Coronary artery (tissue), 2 donors: Measurements from ENCODE around the gene E2F1.

ENCODE experiments used
- DNase-seq: peaks from one replicate; pipeline ENCODE4 v3.0.0-alpha.2; 2017; ENCODE audit warnings: low spot score
- H3K27ac ChIP-seq, 2 donors: fragments of 200-600 bp; sonication (generic); one replicate each; pipeline ENCODE4 v1.5.1; 2016 to 2019
- H3K4me3 ChIP-seq: fragments of 200-600 bp; sonication (generic); 2 replicates; pipeline ENCODE4 v1.5.1; 2016; ENCODE audit warnings: mild to moderate bottlenecking, moderate library complexity
- TF ChIP-seq, protein P1 (sequence below): fragments of 200-600 bp; sonication (generic); IDR thresholded peaks from one replicate; pipeline ENCODE4 v1.5.1; 2019; ENCODE audit warnings: antibody characterized with exemption

E2F1 gene

DNA sequence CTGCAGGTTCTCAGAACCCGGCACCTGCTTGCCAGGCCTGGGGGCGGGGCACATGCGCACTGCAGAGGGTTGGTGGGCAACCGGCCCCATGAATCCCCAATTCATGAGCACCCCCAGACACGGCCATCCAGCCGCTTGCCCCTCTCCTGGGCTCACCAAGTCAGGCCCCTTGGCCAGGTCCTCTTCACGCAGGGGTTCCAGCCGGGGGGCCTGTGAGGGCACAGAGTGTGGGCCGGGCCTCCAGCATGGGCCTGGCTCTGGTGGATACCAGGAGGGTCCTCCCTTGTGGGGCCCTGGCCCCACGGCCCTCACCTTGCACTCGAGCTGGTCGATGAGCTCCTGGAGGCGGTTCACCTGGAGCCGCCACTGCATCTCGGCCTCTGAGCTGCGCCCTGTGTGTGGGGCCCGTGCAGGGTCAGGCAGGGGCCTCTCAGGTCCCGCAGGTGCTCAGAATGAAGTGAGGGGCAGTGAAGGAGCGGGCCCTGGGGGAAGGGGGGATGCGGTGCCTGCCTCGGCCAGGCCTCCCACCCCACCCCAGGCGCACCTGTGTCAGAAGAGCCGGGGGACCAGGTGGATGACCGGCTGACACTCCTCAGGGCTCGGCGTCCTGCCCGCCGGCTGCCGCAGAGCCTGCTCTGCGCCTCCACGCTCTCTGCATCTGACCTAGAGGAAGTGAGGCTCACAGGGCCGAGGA lies 26.7 kb downstream of the E2F1 start:
- no peak overlapping the region for H3K27ac ChIP-seq
- no peak for DNase-seq
- no peak overlapping the region for H3K4me3 ChIP-seq
- TF ChIP-seq, protein P1, sequence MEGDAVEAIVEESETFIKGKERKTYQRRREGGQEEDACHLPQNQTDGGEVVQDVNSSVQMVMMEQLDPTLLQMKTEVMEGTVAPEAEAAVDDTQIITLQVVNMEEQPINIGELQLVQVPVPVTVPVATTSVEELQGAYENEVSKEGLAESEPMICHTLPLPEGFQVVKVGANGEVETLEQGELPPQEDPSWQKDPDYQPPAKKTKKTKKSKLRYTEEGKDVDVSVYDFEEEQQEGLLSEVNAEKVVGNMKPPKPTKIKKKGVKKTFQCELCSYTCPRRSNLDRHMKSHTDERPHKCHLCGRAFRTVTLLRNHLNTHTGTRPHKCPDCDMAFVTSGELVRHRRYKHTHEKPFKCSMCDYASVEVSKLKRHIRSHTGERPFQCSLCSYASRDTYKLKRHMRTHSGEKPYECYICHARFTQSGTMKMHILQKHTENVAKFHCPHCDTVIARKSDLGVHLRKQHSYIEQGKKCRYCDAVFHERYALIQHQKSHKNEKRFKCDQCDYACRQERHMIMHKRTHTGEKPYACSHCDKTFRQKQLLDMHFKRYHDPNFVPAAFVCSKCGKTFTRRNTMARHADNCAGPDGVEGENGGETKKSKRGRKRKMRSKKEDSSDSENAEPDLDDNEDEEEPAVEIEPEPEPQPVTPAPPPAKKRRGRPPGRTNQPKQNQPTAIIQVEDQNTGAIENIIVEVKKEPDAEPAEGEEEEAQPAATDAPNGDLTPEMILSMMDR, result no peak

DNA sequence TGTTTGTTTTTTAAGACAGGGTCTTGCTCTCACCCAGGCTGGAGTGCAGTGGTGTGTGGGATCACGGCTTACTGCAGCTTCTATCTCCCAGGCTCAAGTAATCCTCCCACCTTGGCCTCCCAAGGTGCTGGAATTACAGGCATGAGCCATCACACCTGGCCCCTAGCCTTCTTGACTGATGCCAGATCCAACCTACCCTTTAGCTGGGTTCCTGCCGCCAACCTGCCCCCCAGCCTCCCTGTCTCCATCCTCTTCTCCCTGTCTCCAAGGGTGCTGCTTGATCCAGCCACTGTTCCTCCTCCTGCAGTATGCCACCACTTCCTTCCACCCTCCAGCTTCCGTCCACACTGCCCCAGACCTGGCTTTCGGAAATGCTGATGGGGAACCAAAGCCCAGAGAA lies 27.3 kb downstream of the E2F1 start:
- no peak overlapping the region for H3K27ac ChIP-seq
- H3K4me3 ChIP-seq, result no peak overlapping the region
- TF ChIP-seq, protein P1, result no peak
- DNase-seq, result no peak

DNA sequence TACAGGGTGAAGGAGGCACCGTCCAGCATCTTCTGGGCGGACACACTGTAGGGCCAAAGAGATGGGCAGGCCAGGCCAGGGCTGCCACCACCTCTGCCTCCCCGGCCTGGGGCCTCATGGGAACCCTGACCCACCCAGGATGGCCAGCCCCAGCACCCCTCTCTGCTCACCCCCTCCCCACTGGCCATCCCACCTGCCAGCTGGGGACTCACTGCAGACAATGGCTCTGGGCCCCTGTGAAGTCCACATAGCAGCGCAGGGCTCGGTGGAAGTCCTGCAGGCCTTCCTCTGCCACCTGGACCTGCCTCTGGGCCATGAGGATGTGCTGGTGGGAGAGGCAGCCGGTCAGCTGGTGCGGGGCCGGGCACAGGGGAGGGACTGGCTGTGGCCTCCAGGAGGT lies 27.7 kb downstream of the E2F1 start:
- no peak for DNase-seq
- Histone ChIP-seq H3K27ac (no peak overlapping the region), H3K4me3 (no peak overlapping the region)
- TF ChIP-seq, protein P1, result no peak

DNA sequence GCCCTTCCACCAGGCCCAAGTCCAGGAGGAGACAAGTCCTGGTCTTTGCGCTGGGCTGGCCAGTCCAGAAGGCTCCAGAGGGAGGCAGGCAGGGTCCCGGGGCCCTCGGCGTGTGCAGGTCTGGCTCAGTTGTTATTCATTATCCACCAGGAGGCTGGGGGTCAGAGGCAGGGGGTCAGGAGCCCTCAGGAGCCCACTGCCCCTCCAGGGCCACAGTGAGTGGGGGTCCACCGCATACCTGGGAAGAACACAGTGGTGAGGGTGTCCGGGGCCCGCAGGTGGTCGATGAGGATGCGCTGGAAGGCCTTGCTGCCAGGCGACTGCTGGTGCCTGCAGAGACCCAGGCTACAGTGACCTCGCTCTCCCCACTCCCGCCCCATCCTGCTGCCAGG lies 28.5 kb downstream of the E2F1 start:
- TF ChIP-seq, protein P1, result no peak
- no peak overlapping the region for H3K27ac ChIP-seq
- H3K4me3 ChIP-seq, result no peak overlapping the region
- no peak for DNase-seq

DNA sequence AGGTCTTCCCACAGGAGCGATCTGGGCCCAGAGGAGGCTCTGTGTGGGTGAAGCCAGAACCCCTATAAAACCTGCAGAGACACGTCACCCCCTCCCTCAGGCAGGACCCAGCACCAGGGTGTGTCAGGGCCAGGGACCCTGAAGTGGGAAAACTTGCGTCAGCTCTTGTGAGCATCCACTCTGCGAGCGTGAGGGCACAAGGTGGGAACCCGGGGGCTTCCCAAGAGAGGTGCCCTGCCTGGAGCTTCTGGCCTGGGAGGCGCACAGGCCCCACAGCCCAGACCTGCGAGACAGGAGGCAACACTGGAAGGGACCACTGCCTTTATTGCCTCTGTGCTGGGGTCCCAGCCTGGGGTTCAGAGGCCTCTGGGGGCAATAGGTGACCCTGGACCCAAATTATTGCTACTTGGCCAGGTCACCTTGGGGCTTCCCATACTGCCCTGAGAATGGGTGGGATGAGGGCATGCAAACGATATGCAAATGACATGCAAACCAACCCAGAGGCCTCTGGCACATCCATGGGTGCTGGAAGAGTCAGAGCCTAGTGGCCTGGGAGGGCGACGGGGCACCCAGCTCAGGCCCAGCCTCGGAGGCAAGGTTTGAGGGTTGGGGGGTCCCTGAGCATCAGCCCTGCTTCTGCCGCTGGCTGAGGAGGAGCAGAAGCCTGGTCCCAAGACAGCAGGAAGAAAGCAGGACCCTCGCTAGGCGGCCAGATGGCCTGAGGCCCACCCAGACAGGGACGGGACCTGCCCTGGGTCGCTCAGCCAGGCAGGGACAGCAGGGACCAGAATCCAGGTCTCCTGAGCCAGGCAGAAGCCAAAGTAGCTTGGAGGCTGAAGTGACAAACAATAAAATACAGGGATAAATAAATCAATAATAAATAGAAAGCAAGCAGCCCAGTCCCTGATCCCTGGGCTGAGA lies 29.1 kb downstream of the E2F1 start:
- DNase-seq, result peak; percentile 74
- Histone ChIP-seq H3K4me3 (no peak overlapping the region), H3K27ac (no peak overlapping the region)
- TF ChIP-seq, protein P1, result no peak

DNA sequence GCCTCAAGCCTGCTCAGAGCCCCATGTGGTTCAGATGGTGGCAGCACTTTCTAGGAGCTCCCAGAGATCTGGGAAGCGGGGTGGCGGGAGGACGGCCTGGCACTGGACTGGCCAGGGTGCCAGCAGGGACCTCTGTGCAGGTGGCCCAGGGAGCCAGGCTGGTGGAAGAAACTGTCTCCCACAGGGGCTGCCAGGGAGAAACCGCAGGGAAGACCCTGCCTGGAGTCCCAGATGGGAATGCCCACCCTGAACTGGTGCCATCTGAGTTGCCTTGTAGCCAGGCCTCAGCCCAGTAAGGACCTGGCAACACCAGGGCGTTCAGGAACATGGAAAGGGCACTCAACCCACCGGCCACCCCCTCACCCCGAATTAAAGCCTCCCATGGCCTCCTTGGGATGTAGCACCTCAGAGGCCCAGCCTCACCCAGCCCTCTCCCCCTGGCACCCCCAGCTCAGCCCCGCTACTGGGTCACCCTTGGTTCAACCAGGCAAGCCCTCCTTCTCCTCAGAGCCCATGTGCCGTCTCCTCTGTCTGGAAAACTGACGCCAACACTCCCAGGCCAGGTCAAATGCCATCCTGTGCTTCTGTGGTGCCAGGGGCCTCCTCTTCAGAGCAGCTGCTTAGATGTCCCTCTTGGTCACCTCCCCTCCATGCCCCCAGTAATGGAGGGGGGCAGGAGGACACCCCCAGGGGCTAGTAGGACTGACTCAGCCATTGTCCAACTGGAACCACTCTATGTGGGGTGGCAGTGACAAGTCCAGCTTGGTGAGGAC lies 30.0 kb downstream of the E2F1 start:
- H3K27ac ChIP-seq, result no peak overlapping the region
- no peak for DNase-seq
- H3K4me3 ChIP-seq, result no peak overlapping the region
- TF ChIP-seq, protein P1, result no peak
